T-helper 17 cell (primary cell): ENCODE results near the gene GOLGA6L7. TPM values are rescaled to one million over a fixed set of nuclear protein-coding genes. Genes with fewer than 3 reads are reported as not detected.
A peak's percentile ranks its signal among the peaks of the same experiment; 100 is the strongest.
"Not testable (repeated sequence)": the region's sequence is repeated elsewhere in the genome, so short reads cannot be mapped to it uniquely, and the experiment has no call there.

Experiments used
- ATAC-seq: fragments of 150-1000 bp; cut with Tn5 transposase; 2 replicates; pipeline ENCODE4 v1.10.0; 2021; ENCODE audit warnings: mild to moderate bottlenecking, moderate library complexity
- DNase-seq, 3 donors: peaks; one replicate each; pipeline versions ENCODE4 v3.0.0 to v3.0.0-alpha.2; 2020 to 2021
- H3K9me3 ChIP-seq: one replicate; pipeline ENCODE4 v1.7.0; 2013; ENCODE audit warnings: low read length, mild to moderate bottlenecking; ENCODE audit not compliant: control insufficient read depth, poor library complexity, severe bottlenecking
- H3K27ac Mint-ChIP-seq: one replicate; pipeline ENCODE4 v1.8.0; 2022; ENCODE audit warnings: mild to moderate bottlenecking, moderate library complexity, mixed read lengths
- H3K27me3 Mint-ChIP-seq: one replicate; pipeline ENCODE4 v1.8.0; 2022; ENCODE audit warnings: mixed read lengths
- H3K36me3 Mint-ChIP-seq: one replicate; pipeline ENCODE4 v1.8.0; 2022; ENCODE audit warnings: low read depth, mixed read lengths
- H3K4me1 Mint-ChIP-seq: one replicate; pipeline ENCODE4 v1.8.0; 2022; ENCODE audit warnings: mild to moderate bottlenecking, mixed read lengths
- H3K4me3 Mint-ChIP-seq: one replicate; pipeline ENCODE4 v1.8.0; 2022; ENCODE audit warnings: mild to moderate bottlenecking, moderate library complexity, mixed read lengths
- total RNA-seq, 4 donors: library from RNA in 2 of 4; stranded (reverse) in 2 of 4; gene quantifications; one replicate each; pipeline ENCODE4 v1.2.3 and lab custom pipeline; 2022 to 2026

The GOLGA6L7 gene
- total RNA-seq, 2 donors from 2014 or later, result not detected

- not testable (repeated sequence) for H3K4me3 Mint-ChIP-seq, ATAC-seq, H3K27me3 Mint-ChIP-seq, H3K9me3 ChIP-seq, DNase-seq, H3K36me3 Mint-ChIP-seq, H3K27ac Mint-ChIP-seq, H3K4me1 Mint-ChIP-seq
These were observed 485 bp downstream of the GOLGA6L7 start for GRCh38 chr15:28847959-28848358.

- not testable (repeated sequence) for DNase-seq, H3K4me3 Mint-ChIP-seq, H3K4me1 Mint-ChIP-seq, H3K27ac Mint-ChIP-seq, H3K9me3 ChIP-seq, H3K27me3 Mint-ChIP-seq, H3K36me3 Mint-ChIP-seq
- peak; percentile 60 for ATAC-seq
These were observed 1.2 kb downstream of the GOLGA6L7 start for GRCh38 chr15:28847247-28847646.

GRCh38 chr15:28844147-28844546 lies 4.3 kb downstream of the GOLGA6L7 start:
- H3K4me1 Mint-ChIP-seq, H3K27me3 Mint-ChIP-seq, DNase-seq, ATAC-seq, H3K36me3 Mint-ChIP-seq, H3K4me3 Mint-ChIP-seq, H3K9me3 ChIP-seq, H3K27ac Mint-ChIP-seq: not testable (repeated sequence)

- H3K4me3 Mint-ChIP-seq, H3K27me3 Mint-ChIP-seq, ATAC-seq, H3K4me1 Mint-ChIP-seq, H3K27ac Mint-ChIP-seq, H3K9me3 ChIP-seq, DNase-seq, H3K36me3 Mint-ChIP-seq: not testable (repeated sequence)
These were observed 4.9 kb downstream of the GOLGA6L7 start for GRCh38 chr15:28843520-28843919.

- not testable (repeated sequence) for H3K27ac Mint-ChIP-seq, H3K4me3 Mint-ChIP-seq, DNase-seq, H3K27me3 Mint-ChIP-seq, H3K9me3 ChIP-seq, ATAC-seq, H3K4me1 Mint-ChIP-seq, H3K36me3 Mint-ChIP-seq
These were observed 6.2 kb downstream of the GOLGA6L7 start for GRCh38 chr15:28842210-28842609.

GRCh38 chr15:28840285-28840684 lies 8.2 kb downstream of the GOLGA6L7 start:
- not testable (repeated sequence) for H3K36me3 Mint-ChIP-seq

GRCh38 chr15:28834957-28835585 lies 13.4 kb downstream of the GOLGA6L7 start:
- not testable (repeated sequence) for H3K27ac Mint-ChIP-seq

More at GRCh38 chr15:28840285-28840684, 8.2 kb downstream of the GOLGA6L7 start:
- ATAC-seq, H3K9me3 ChIP-seq, H3K27ac Mint-ChIP-seq, DNase-seq, H3K4me1 Mint-ChIP-seq, H3K27me3 Mint-ChIP-seq, H3K4me3 Mint-ChIP-seq: not testable (repeated sequence)

GRCh38 chr15:28831897-28832587 lies 16.4 kb downstream of the GOLGA6L7 start:
- peaks cover 11% of the 10 kb centered on the region for H3K27me3 Mint-ChIP-seq
- H3K4me1 Mint-ChIP-seq, H3K36me3 Mint-ChIP-seq, H3K27ac Mint-ChIP-seq, H3K9me3 ChIP-seq: not testable (repeated sequence)
- peak; percentile 92 for ATAC-seq
- DNase-seq, result peak; percentile 20 to 37 (median 30)
- H3K4me3 Mint-ChIP-seq, result peak overlapping the region; percentile 87

More at GRCh38 chr15:28834957-28835585, 13.4 kb downstream of the GOLGA6L7 start:
- not testable (repeated sequence) for H3K9me3 ChIP-seq, H3K4me1 Mint-ChIP-seq, H3K4me3 Mint-ChIP-seq, H3K27me3 Mint-ChIP-seq, DNase-seq, ATAC-seq, H3K36me3 Mint-ChIP-seq

GRCh38 chr15:28821420-28821819 lies 27.0 kb downstream of the GOLGA6L7 start:
- H3K27ac Mint-ChIP-seq, H3K4me1 Mint-ChIP-seq, DNase-seq, H3K9me3 ChIP-seq, H3K36me3 Mint-ChIP-seq, H3K27me3 Mint-ChIP-seq, ATAC-seq, H3K4me3 Mint-ChIP-seq: not testable (repeated sequence)

GRCh38 chr15:28819930-28820295 lies 28.5 kb downstream of the GOLGA6L7 start:
- H3K4me3 Mint-ChIP-seq, H3K36me3 Mint-ChIP-seq, DNase-seq, H3K27me3 Mint-ChIP-seq, H3K27ac Mint-ChIP-seq, H3K9me3 ChIP-seq, H3K4me1 Mint-ChIP-seq, ATAC-seq: not testable (repeated sequence)

- H3K9me3 ChIP-seq, DNase-seq, H3K36me3 Mint-ChIP-seq, H3K4me1 Mint-ChIP-seq, H3K27me3 Mint-ChIP-seq: not testable (repeated sequence)
- H3K4me3 Mint-ChIP-seq, result peak overlapping the region; percentile 16
- H3K27ac Mint-ChIP-seq, result peak overlapping the region; percentile 49
- peak; percentile 60 for ATAC-seq
These were observed 29.2 kb downstream of the GOLGA6L7 start for GRCh38 chr15:28819019-28819929.

GRCh38 chr15:28818168-28818567 lies 30.3 kb downstream of the GOLGA6L7 start:
- DNase-seq, H3K9me3 ChIP-seq, ATAC-seq, H3K4me3 Mint-ChIP-seq, H3K36me3 Mint-ChIP-seq, H3K27ac Mint-ChIP-seq, H3K27me3 Mint-ChIP-seq: not testable (repeated sequence)
- peaks cover 13% of the 10 kb centered on the region for H3K4me1 Mint-ChIP-seq

- peaks cover 15% of the 10 kb centered on the region for H3K27me3 Mint-ChIP-seq
- not testable (repeated sequence) for ATAC-seq, H3K36me3 Mint-ChIP-seq, H3K4me3 Mint-ChIP-seq, DNase-seq, H3K27ac Mint-ChIP-seq, H3K9me3 ChIP-seq
- H3K4me1 Mint-ChIP-seq, result peaks cover 14% of the 10 kb centered on the region
These were observed 34.4 kb downstream of the GOLGA6L7 start for GRCh38 chr15:28814059-28814458.
